MM.1S (cell line): ENCODE measurements around the gene FPGS.

Experiments used
- DNase-seq: peaks from one replicate; pipeline ENCODE4 v3.0.0-alpha.2; 2015
- H2AFZ ChIP-seq: fragments of 300-600 bp; sonication (generic); 2 replicates; pipeline ENCODE4 v1.6.0; 2016; ENCODE audit warnings: antibody characterized with exemption, low read length
- H3F3A ChIP-seq: fragments of 300-600 bp; sonication (generic); 2 replicates; pipeline ENCODE4 v1.6.1; 2016; ENCODE audit warnings: mild to moderate bottlenecking, antibody characterized with exemption, low read length, moderate library complexity, mixed read lengths; ENCODE audit not compliant: insufficient read depth
- H3K27ac ChIP-seq: fragments of 300-600 bp; sonication (generic); 2 replicates; pipeline ENCODE4 v1.5.1; 2016; ENCODE audit warnings: mild to moderate bottlenecking, low read length
- H3K27me3 ChIP-seq: fragments of 300-600 bp; sonication (generic); replicated peaks from 2 replicates; pipeline ENCODE4 v1.6.0; 2016; ENCODE audit warnings: low read length; ENCODE audit not compliant: insufficient read depth
- H3K36me3 ChIP-seq: fragments of 300-600 bp; sonication (generic); replicated peaks from 2 replicates; pipeline ENCODE4 v1.6.1; 2016; ENCODE audit warnings: mild to moderate bottlenecking, low read length, mixed read lengths; ENCODE audit not compliant: insufficient read depth
- H3K4me1 ChIP-seq: fragments of 300-600 bp; sonication (generic); 2 replicates; pipeline ENCODE4 v1.6.1; 2016; ENCODE audit warnings: low read length, mixed read lengths
- H3K4me2 ChIP-seq: fragments of 300-600 bp; sonication (generic); 2 replicates; pipeline ENCODE4 v1.6.0; 2016; ENCODE audit warnings: low read depth, low read length
- H3K4me3 ChIP-seq: fragments of 300-600 bp; sonication (generic); 2 replicates; pipeline ENCODE4 v1.5.1; 2016; ENCODE audit warnings: low read length, mixed read lengths
- H3K79me2 ChIP-seq: fragments of 300-600 bp; sonication (generic); 2 replicates; pipeline ENCODE4 v1.6.1; 2016; ENCODE audit warnings: mixed run types, low read length, mixed read lengths
- H3K9ac ChIP-seq: fragments of 300-600 bp; sonication (generic); 2 replicates; pipeline ENCODE4 v1.6.1; 2016; ENCODE audit warnings: low read length, mixed read lengths
- H3K9me2 ChIP-seq: fragments of 300-600 bp; sonication (generic); replicated peaks from 2 replicates; pipeline ENCODE4 v1.6.1; 2016; ENCODE audit warnings: mild to moderate bottlenecking, low read length, mixed read lengths; ENCODE audit not compliant: insufficient read depth
- H3K9me3 ChIP-seq: fragments of 300-600 bp; sonication (generic); replicated peaks from 2 replicates; pipeline ENCODE4 v1.6.1; 2016; ENCODE audit warnings: mild to moderate bottlenecking, low read length, mixed read lengths; ENCODE audit not compliant: insufficient read depth
- H4K20me1 ChIP-seq: fragments of 300-600 bp; sonication (generic); 2 replicates; pipeline ENCODE4 v1.6.1; 2016; ENCODE audit warnings: mild to moderate bottlenecking, low read length, moderate library complexity, mixed read lengths; ENCODE audit not compliant: insufficient read depth
- EZH2 ChIP-seq: fragments of 300-600 bp; sonication (generic); optimal IDR thresholded peaks from 2 replicates; pipeline ENCODE3; 2017; ENCODE audit warnings: low read depth, mild to moderate bottlenecking, antibody characterized with exemption, low read length, mixed read lengths
- EZH2phosphoT487 ChIP-seq: fragments of 300-600 bp; sonication (generic); IDR thresholded peaks from 2 replicates; pipeline ENCODE4 v1.6.1; 2018; ENCODE audit warnings: antibody characterized with exemption, low read length
- TF ChIP-seq, protein P1 (sequence below): fragments of 300-600 bp; sonication (generic); IDR thresholded peaks from 2 replicates; pipeline ENCODE4 v1.5.1; 2016; ENCODE audit warnings: antibody characterized with exemption, low read length, mixed read lengths

FPGS gene

DNA sequence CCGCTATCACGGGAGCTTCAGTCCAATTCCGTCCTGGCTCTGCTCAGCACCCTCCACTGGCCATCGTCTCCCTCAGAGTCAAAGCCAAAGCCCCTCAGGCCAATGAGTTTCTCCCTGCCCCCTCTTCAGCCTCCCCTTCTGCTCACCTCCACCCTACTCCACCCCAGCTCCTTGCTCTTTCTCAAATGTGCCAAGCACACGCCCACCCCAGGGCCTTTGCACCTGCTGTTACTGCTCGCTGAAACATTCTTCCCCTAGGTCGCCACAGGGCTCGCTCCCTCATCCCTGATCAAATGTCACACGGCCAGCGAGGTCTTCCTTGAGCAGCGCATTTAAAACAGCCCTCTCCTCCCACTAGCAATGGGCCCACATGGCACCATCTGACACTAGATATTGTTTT lies 58.1 kb downstream of the FPGS start:
- no peak overlapping the region for H3K9ac ChIP-seq
- no peak for TF ChIP-seq EZH2
- TF ChIP-seq EZH2phosphoT487: no peak
- TF ChIP-seq, protein P1, sequence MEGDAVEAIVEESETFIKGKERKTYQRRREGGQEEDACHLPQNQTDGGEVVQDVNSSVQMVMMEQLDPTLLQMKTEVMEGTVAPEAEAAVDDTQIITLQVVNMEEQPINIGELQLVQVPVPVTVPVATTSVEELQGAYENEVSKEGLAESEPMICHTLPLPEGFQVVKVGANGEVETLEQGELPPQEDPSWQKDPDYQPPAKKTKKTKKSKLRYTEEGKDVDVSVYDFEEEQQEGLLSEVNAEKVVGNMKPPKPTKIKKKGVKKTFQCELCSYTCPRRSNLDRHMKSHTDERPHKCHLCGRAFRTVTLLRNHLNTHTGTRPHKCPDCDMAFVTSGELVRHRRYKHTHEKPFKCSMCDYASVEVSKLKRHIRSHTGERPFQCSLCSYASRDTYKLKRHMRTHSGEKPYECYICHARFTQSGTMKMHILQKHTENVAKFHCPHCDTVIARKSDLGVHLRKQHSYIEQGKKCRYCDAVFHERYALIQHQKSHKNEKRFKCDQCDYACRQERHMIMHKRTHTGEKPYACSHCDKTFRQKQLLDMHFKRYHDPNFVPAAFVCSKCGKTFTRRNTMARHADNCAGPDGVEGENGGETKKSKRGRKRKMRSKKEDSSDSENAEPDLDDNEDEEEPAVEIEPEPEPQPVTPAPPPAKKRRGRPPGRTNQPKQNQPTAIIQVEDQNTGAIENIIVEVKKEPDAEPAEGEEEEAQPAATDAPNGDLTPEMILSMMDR: no peak
- no peaks in the 10 kb centered on the region for H3K79me2 ChIP-seq
- no peak overlapping the region for H3K27ac ChIP-seq
- H3K27me3 ChIP-seq: no peaks in the 10 kb centered on the region
- no peak overlapping the region for H3K4me2 ChIP-seq
- H3K9me3 ChIP-seq: no peaks in the 10 kb centered on the region
- no peaks in the 10 kb centered on the region for H3F3A ChIP-seq
- no peak overlapping the region for H2AFZ ChIP-seq
- H3K4me1 ChIP-seq: no peaks in the 10 kb centered on the region
- H3K36me3 ChIP-seq: no peaks in the 10 kb centered on the region
- H3K4me3 ChIP-seq: no peak overlapping the region
- H3K9me2 ChIP-seq: no peaks in the 10 kb centered on the region
- no peak for DNase-seq
- no peaks in the 10 kb centered on the region for H4K20me1 ChIP-seq

DNA sequence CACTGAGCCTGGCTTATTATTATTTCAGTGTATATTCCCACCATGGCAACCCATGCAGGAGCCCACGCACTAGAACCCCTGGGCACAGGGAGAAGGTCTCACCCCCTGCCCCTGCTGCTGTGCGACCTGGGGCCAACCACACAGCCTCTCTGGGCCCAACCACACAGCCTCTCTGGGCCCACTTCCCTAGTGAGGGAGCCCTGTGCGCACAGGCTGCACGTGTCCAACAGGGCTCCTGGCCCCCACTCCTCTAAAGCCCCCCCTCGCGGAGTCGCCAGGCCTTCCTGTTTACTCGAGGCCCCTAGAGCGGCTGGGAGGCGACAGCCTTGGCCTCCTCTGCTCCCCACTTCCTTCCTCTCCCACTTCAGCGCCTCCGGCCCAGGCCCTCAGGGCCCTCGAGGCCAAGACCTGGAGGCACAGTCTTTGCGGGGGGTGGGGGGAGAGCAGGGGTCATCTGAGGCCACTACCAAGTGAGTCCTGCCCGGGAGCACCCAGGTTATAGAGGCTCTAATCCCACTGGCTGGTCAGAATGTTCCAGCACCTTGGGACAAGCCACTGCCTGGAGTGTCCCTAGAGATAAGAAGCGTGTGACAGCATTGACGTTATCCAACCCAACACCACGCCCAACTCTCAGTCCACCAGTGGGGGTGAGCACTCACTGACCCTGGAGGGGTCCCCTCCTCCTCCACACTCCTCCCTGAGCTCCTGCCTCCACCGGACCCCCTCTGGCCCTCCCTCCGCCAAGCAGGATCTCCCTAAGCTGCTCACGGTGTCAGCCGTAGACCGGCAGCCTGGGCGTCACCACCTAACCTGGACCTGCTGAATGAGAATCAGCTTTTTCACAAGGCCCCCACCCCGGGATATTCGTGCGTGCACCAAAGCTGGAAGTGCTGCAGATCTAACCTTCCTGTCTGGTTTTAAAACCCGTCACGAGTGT lies 59.7 kb downstream of the FPGS start:
- H3K4me1 ChIP-seq: no peaks in the 10 kb centered on the region
- H3K9ac ChIP-seq: no peak overlapping the region
- TF ChIP-seq, protein P1: no peak
- TF ChIP-seq EZH2 (no peak), EZH2phosphoT487 (no peak)
- no peaks in the 10 kb centered on the region for H3K9me3 ChIP-seq
- no peaks in the 10 kb centered on the region for H3F3A ChIP-seq
- no peak overlapping the region for H3K4me3 ChIP-seq
- no peaks in the 10 kb centered on the region for H3K9me2 ChIP-seq
- H4K20me1 ChIP-seq: no peaks in the 10 kb centered on the region
- H3K4me2 ChIP-seq: no peak overlapping the region
- H3K27ac ChIP-seq: no peak overlapping the region
- no peaks in the 10 kb centered on the region for H3K36me3 ChIP-seq
- no peak for DNase-seq
- no peaks in the 10 kb centered on the region for H3K79me2 ChIP-seq
- H2AFZ ChIP-seq: no peak overlapping the region
- no peaks in the 10 kb centered on the region for H3K27me3 ChIP-seq

DNA sequence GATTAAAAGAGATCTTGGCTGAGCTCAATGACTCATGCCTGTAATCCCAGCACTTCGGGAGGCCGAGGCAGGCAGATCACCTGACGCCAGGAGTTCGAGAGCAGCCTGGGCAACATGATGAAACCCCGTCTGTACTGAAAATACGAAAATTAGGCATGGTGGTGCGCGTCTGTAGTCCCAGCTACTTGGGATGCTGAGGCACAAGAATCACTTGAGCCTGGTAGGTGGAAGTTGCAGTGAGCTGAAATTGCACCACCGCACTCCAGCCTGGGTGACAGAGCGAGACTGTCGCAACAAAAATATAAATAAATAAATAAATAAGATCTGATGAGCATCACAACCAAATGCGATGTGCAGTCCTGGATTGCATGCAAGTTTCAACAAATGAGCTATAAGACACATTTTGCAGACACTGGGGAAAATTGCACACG lies 60.5 kb downstream of the FPGS start:
- TF ChIP-seq, protein P1: no peak
- TF ChIP-seq EZH2: no peak
- no peak for TF ChIP-seq EZH2phosphoT487
- Histone ChIP-seq H3K9ac (no peak overlapping the region), H4K20me1 (no peaks in the 10 kb centered on the region), H3K4me2 (no peak overlapping the region), H3K9me2 (no peaks in the 10 kb centered on the region), H3F3A (no peaks in the 10 kb centered on the region), H2AFZ (no peak overlapping the region), H3K79me2 (no peaks in the 10 kb centered on the region), H3K9me3 (no peaks in the 10 kb centered on the region), H3K4me3 (no peak overlapping the region), H3K27me3 (no peaks in the 10 kb centered on the region), H3K4me1 (no peaks in the 10 kb centered on the region), H3K36me3 (no peaks in the 10 kb centered on the region), H3K27ac (no peak overlapping the region)
- no peak for DNase-seq
